CD4-positive, alpha-beta T cell treated with Interleukin-21 for 1 hour (primary cell): ENCODE data around the gene PEX14.

Experiments
- DNase-seq: peaks from one replicate; pipeline ENCODE4 v3.0.0-alpha.2; 2020

The PEX14 gene

DNA sequence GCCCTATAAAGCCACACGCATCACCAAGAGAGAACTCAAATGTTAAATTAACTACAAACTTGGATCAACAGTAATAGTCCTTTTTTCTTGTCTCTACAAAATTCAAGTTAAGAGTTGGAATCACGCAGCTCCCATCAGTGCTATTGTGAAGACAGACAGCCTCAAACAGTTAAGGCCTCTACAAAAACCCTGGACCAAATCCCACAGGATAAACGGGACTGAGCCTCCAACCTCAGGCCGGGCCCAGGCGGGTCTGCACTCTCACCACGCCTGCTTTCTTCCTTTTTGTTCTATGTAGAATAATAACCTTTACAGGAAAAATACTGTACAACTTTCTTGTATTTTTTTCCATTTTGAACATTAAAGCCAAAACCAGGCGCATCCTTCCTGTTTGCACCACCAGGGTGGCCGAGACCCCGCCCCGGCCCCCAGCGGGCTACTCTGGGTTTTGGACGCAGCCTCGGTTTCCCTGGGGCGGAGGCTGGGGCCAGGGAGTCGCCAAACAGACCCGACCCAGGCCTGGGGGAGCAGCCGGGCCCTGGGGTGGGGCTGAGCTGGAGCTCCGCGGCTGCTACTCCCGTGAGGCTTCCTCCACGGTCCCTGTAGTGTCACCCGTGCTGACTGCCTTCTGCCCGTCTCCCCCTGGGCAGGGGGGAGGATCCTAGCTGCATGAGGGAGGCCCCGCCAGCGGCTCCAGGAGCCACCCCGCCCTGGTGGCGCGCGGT is 163.2 kb downstream of the PEX14 start:
- DNase-seq: no peak

DNA sequence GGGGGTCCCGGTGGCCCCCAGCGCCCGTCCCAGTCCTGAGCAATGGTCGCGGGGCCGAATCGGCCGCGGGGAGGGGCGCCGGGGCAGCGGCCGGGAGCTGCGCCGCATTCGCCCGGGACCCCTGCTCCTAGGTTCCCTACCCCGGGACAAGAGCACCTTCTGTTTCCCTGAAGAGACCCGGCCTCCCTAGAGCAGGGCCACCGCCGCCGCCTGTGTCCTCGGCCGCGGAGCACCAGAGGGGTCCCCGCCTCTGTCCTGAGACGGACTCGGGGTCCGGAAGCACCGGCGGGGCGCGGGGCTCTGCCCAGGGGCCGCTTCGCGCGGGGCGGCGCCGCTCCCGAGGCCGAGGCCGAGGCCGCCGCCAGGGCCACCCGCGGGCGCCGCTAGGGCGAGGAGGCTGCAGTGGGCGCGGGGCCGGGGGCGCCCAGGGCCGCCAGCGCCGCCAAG is 163.8 kb downstream of the PEX14 start:
- no peak for DNase-seq

GRCh38 chr1:10639011-10639774 is 164.4 kb downstream of the PEX14 start:
- no peak for DNase-seq

DNA sequence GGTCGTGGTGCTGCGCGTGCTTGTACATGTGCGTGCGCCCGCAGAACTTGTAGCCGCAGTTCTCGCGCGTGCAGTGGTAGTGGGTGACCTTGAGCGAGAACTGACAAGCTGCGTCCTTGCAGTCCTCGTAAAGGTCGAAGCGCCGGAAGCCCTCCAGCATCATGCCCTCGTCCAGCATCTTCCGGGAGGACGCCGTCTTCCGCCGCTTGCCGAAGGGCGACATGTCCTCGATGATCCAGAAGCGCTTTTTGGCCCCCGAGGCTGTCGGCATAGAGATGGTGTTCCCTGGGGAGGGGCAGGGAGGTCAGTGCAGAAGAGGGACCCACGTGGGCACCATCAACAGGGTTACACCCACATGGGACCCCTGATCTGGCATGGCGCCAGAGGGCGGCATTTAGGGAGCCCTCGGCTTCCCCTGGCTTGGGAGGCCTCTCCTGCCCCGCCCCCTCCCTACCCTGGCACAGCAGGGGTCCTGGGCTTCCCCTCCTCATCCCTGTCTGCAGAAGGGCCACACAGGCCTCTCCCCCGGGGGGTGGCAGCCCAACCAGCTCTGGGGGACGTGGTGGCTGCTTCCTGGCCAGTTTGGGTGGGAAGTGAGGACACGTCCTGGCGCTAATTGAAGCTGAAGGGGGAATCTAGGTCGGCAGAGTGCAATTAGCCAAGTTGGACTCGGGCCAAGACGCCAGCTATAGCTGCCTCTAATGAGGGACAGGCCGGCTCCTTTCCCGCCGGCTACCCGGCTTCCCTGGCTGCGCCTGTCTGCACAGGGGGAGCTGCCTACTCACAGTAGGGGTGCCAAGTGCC is 165.2 kb downstream of the PEX14 start:
- DNase-seq: no peak

- DNase-seq: no peak
Observed at GRCh38 chr1:10640843-10641553, 166.2 kb downstream of the PEX14 start.

DNA sequence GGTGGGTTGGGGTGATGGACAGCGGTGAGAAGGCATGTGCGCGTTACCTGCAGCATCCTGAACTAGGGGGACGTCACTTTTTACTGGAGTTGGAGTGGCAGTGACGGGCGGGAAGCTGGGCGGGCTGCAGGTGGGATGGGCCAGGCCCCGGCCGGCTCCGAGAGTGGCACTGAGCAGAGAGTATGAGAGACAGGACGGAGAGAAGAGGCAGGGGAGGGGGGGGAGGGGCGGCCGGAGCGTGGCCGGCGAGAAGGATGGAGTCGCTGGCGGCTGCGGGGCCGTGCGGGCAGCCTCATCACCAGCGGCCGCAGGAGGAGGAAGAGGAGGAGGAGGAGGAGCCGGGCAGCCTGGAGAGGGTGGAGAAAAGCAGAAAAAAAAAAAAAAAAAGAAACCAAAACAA is 167.2 kb downstream of the PEX14 start:
- DNase-seq: no peak

DNA sequence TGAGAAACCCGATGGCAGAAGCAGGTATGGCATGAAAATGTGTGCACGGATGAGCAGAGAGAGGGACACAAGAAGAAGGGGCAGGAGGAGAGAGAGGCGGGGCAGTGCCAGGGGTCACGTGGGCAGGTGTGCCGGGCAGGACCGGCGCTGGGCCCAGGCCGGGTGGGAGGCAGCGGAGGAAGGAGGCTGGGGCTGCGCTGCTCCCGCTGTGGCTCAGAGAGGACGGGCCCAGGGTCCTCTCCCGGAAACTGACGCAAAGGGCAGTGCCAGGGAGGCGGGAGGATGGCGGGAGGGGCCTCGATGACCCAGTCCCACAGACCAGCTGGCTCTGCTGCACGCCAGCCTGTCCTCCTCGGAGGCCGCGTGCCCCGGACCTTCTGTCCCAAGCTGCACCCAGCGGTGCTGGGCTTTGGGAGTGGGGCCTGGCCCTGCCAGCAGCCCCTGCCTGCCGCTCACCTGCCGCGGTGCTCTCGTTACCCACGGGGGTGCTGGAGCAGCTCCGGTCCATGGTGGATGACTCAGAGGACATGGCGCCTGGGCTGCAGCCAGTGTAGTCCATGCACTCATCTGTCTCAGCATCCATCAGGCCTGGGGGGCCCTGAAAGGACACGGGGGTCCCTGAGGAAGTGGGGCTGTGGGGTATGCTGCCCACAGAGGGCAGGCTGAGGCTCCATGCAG is 167.8 kb downstream of the PEX14 start:
- DNase-seq: no peak

DNA sequence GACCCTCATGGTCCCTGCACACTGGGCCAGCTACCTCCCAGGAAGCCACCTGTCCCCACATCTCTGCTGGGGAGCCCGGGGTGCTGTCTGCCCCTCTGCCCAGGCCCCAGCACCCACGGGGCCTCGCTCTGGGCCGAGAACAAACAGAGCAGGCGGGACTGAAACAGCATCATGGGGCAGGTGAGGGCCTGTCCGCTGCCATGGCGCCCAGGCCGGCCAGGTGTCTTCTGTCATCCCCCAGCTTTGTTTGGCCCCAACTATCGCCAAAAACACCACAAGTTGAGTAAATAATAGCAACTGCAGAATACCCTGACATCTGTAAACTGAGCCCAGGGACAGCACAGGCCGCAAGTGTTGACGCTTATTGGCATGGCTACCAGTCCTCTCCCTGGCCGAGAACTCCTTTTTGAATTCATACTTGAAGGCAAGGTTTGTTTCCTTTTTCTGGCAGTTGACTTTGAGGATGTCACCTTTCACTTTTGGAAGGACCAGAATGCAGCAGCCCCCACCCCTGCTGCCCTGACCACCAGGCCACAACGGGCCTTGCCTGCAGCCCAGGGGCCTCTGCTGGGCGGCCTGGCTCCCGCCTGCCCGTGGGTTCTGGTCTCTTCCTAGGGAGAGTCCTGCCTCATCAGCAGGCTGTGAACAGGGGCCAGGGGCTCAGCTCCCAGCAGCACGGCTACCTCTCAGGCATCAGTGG is 169.0 kb downstream of the PEX14 start:
- no peak for DNase-seq

DNA sequence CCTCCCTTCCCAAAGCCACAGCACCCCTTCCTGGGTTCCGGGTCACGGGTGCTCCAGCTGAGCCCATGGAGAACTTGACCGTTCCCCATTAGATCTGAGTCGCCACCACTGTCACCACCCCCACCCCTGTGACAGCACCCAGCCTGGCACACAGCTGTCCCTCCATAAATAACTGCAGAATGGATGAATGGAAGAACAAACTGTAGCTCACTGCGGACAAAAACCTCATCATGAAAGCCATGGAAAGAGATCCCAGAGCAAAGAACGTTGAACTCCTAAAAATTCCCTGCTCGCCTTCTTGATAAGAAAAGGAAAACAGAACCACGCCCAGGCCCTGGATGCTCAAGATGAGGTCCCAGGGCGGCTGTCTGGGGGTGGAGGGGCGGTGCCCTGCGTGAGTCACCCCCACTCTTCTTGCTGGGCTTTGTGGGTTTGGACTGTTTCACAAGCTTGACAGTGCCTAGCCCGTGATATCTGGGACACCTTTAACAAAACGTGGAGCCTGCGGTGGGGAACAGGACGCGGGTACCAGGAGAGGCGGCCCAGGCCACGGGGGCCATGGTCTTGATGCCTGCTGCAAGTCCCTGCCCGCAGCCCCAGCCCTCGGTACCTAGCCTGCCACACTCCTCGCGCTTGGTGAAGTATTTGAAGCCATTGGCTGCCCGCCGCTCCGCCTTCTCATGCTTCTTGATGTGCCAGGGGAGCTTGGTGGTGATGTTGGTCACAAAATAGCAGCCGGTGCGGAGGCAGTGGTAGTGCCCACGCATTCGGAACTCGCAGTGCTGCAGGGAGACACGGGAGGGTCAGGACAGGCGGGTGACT is 169.8 kb downstream of the PEX14 start:
- no peak for DNase-seq

DNA sequence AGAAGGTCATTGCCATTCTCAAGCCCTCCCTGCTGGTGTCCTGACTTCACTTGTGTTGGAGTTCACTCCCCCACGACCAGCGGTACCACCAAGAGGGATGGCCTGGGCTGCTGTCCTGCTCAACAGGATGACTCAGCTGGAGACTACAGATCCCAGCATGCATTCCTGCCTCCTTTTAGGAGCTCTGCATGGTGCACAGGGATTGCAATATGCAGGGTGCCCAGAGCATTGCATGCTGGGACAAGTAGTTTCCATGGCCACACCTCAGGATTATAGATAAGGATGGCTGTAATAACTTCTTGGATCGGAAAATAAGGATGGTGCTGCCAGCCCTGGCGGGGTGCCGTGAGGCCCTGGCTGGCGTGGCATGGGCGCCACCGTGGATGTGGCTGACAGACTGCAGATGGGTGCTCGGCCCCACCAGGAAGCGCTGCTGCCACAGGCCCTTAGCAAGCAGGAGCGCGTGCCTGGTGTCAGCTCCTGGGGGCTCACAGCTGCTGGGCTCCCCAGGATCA is 171.7 kb downstream of the PEX14 start:
- no peak for DNase-seq

DNA sequence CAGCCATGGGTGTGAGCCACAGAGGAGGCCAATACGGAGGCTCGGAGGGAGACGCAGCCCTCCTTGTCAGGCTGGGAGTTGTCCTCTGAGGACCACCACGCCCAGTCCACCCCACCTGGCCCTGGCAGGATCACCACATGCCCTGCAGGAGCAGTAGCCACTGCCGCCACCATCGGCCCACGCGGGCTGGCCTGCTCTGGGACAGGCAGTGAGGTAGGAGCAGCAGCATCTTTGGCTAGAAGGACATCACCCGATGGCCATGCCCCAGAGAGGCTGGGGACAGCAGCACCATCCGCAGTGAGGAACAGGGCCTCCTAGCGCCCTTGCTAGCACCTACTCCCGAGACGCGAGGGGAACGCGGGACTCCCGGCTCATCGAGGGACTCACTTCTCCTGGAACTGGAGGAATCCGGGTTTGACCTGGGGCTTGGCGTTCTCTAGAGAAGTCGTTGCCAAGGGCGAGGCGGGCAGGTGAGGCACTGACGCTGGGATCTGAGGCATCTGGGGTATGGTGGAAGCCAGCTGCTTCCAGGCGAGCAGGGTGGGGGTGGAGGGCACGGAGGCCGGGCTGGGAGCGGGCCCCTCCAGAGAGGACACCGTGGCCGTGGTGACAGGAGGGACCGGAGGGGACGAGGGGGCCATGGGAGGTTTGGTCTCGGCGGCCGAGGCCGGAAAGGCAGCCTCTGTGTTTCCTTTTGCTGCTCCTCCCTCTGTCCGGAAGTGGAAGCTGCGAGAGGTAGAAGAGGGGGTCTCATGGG is 172.8 kb downstream of the PEX14 start:
- no peak for DNase-seq

GRCh38 chr1:10648689-10649516 is 174.2 kb downstream of the PEX14 start:
- no peak for DNase-seq

GRCh38 chr1:10649517-10650201 is 174.9 kb downstream of the PEX14 start:
- DNase-seq: no peak

DNA sequence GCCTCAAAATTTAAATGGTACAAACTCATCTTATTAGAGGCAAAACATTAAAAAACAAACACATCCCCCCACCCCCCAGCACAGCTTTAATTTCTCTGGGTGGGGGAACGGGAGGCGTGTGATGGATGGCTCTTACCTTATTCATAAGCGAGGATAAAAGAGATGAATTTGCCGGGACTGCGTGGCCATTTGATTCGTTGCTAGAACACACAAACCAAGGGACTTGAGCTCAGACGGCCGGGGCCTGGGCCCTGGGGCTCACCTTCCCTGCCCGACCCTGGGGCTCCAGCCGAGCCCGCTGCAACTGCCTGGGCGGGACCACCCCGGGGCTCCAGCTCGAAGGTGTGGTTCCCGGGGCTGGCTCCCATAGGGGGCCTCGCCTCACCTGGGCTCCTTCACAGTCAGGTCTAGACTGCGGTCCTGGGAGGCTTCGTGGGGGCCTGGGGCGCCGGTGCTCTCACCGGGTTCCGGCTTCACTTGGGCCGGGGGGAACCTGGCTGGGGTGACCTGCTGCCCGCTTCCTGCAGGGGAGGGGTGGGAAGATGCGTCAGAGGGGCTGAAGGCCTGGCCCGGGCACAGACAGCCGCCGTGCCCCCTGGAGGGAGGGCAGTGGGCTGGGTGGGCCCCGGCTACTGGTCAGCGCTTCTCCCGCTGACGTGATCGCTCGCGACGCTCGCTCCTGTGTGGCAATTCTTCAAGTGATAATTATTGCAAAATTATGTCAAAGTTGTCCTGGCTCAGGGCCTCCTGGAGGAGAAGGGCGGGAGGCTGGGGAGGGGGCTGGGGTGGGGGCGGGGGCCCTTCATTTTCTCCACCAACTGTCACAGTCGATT is 176.0 kb downstream of the PEX14 start:
- DNase-seq: no peak

- no peak for DNase-seq
Observed at GRCh38 chr1:10651389-10651766, 176.6 kb downstream of the PEX14 start.

DNA sequence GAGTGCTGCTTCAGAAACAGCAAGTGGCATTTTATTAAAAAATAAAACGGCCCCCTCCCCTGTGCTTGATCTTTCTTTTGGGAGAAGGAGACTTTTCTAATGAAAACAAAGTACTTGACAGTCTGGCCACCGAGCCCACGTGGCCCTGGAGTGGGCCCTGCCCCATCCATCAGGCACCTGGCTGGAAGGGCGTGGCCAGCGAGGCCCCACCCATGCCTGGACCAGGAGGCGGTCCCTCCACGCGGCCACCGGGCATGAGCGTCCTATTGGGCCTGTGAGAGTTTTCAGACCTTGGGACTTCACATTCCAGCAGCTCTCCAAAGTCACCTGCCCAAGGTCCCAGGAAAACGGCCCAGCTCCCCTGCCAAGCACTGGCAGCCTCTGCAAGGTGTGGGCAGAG is 177.0 kb downstream of the PEX14 start:
- no peak for DNase-seq

- DNase-seq: no peak
Observed at GRCh38 chr1:10652626-10653025, 177.9 kb downstream of the PEX14 start.
